ENCODE measurements around the gene POMT2. TPM values are rescaled to one million over a fixed set of nuclear protein-coding genes. Genes with fewer than 3 reads are reported as not detected.

The POMT2 gene
- total RNA-seq, 6 donors from 2014 or later = 14.6 to 36.7 (median 25.4) TPM

GRCh38 chr14:77245820-77246219 is 74.9 kb downstream of the POMT2 start:
- DNase-seq = no peak
- TF ChIP-seq POLR2AphosphoS5 (IDR thresholded peaks at IDR 0.05) = no peak
- TF ChIP-seq CTCF (IDR thresholded peaks at IDR 0.05) = no peak
- TF ChIP-seq EP300 (IDR thresholded peaks at IDR 0.05) = no peak
- no peak for TF ChIP-seq POLR2A (IDR thresholded peaks at IDR 0.05)
- Histone ChIP-seq H3K27me3 (no peaks in the 10 kb centered on the region), H3K9me3 (no peaks in the 10 kb centered on the region), H3K4me1 (no peaks in the 10 kb centered on the region), H3K27ac (no peak overlapping the region), H3K36me3 (no peaks in the 10 kb centered on the region), H3K4me3 (no peak overlapping the region)
- no peak for ATAC-seq (ENCODE audit: low FRiP score in 2 of 2)
- WGBS, 2 donors = 61 to 89% methylated on average over 4 of the region's 4 CpGs

DNA sequence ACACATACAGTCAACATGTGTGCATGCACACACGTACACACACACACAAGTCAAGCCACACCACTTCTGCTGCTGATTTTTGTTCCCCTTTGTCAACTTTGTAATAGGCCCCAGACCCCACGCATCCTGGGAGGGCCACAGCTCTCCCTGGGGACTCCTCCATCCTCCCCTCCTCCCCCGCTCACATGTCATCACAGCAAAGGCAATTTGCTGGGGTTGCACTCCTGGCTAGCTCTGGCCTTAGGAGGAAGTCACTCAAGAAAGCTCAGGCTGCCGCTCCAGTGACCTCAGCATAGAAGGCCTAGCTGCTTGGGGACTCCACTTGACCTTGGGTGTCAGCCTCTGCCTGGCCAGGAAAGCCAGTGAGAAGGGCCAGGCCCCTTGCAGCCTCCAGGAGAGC is 76.8 kb downstream of the POMT2 start:
- Histone ChIP-seq H3K4me3 (no peak overlapping the region), H3K36me3 (no peaks in the 10 kb centered on the region), H3K9me3 (no peaks in the 10 kb centered on the region), H3K4me1 (no peaks in the 10 kb centered on the region), H3K27me3 (no peaks in the 10 kb centered on the region), H3K27ac (no peak overlapping the region)
- WGBS, 2 donors = 74 to 93% methylated on average over 4 of the region's 4 CpGs
- TF ChIP-seq EP300 (IDR thresholded peaks at IDR 0.05) (no peak), POLR2AphosphoS5 (IDR thresholded peaks at IDR 0.05) (no peak), POLR2A (IDR thresholded peaks at IDR 0.05) (no peak), CTCF (IDR thresholded peaks at IDR 0.05) (no peak)
- no peak for DNase-seq
- peak in 1 of 2 donors; percentile 11 for ATAC-seq (ENCODE audit: low FRiP score in 2 of 2)

DNA sequence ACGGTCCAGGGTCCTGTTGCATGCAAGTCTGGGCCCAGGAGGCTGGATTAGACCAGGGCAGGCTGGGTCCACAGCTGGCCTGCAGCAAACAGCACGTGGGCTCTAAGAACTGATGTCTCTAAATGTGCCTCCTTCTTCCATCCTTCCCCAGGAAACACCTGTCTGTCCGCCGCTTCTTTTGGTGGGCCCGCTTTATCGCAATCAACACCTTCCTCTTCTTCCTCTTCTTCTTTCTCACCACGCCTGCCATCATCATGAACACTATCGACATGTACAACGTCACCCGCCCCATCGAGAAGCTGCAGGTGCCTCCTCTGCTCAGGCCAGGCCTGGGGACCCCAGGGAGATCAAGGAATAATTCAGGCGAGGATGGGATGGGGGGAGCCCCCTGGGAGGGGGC is 77.9 kb downstream of the POMT2 start:
- TF ChIP-seq POLR2AphosphoS5 (IDR thresholded peaks at IDR 0.05) (no peak), CTCF (IDR thresholded peaks at IDR 0.05) (no peak), EP300 (IDR thresholded peaks at IDR 0.05) (no peak), POLR2A (IDR thresholded peaks at IDR 0.05) (no peak)
- ATAC-seq (ENCODE audit: low FRiP score in 2 of 2) (no peak), DNase-seq (no peak)
- 54 to 71% methylated on average over 12 of the region's 12 CpGs for WGBS, 2 donors
- Histone ChIP-seq H3K4me1 (no peaks in the 10 kb centered on the region), H3K27ac (no peak overlapping the region), H3K4me3 (no peak overlapping the region), H3K36me3 (no peaks in the 10 kb centered on the region), H3K27me3 (no peaks in the 10 kb centered on the region), H3K9me3 (no peaks in the 10 kb centered on the region)

GRCh38 chr14:77241955-77242354 is 78.7 kb downstream of the POMT2 start:
- TF ChIP-seq EP300 (IDR thresholded peaks at IDR 0.05) (no peak), CTCF (IDR thresholded peaks at IDR 0.05) (no peak), POLR2A (IDR thresholded peaks at IDR 0.05) (no peak), POLR2AphosphoS5 (IDR thresholded peaks at IDR 0.05) (no peak)
- Histone ChIP-seq H3K27ac (no peak overlapping the region), H3K4me1 (no peaks in the 10 kb centered on the region), H3K4me3 (no peak overlapping the region), H3K36me3 (no peaks in the 10 kb centered on the region), H3K9me3 (no peaks in the 10 kb centered on the region), H3K27me3 (no peaks in the 10 kb centered on the region)
- ATAC-seq (ENCODE audit: low FRiP score in 2 of 2) = no peak
- DNase-seq = no peak
- 61 to 73% methylated on average over 2 of the region's 2 CpGs for WGBS, 2 donors

GRCh38 chr14:77240336-77240915 is 80.3 kb downstream of the POMT2 start:
- Histone ChIP-seq H3K4me1 (no peaks in the 10 kb centered on the region), H3K27ac (no peak overlapping the region), H3K27me3 (no peaks in the 10 kb centered on the region), H3K4me3 (no peak overlapping the region), H3K36me3 (no peaks in the 10 kb centered on the region), H3K9me3 (no peaks in the 10 kb centered on the region)
- no peak for TF ChIP-seq EP300 (IDR thresholded peaks at IDR 0.05)
- TF ChIP-seq CTCF (IDR thresholded peaks at IDR 0.05) = no peak
- TF ChIP-seq POLR2AphosphoS5 (IDR thresholded peaks at IDR 0.05) = no peak
- TF ChIP-seq POLR2A (IDR thresholded peaks at IDR 0.05) = no peak
- 63 to 78% methylated on average over 3 to 15 of the region's 15 CpGs for WGBS, 2 donors
- ATAC-seq (ENCODE audit: low FRiP score in 2 of 2) (no peak), DNase-seq (peak in 1 of 2 donors; percentile 68)
